Fibroblast of skin of right biceps (primary cell): ENCODE data around the gene LONP1.
A peak's percentile ranks its signal among the peaks of the same experiment; 100 is the strongest.
"Not testable (repeated sequence)": the region's sequence is repeated elsewhere in the genome, so short reads cannot be mapped to it uniquely, and the experiment has no call there.

Experiments used
- DNase-seq: peaks from one replicate; pipeline ENCODE4 v3.0.0-alpha.2; 2013

Gene LONP1, protein sequence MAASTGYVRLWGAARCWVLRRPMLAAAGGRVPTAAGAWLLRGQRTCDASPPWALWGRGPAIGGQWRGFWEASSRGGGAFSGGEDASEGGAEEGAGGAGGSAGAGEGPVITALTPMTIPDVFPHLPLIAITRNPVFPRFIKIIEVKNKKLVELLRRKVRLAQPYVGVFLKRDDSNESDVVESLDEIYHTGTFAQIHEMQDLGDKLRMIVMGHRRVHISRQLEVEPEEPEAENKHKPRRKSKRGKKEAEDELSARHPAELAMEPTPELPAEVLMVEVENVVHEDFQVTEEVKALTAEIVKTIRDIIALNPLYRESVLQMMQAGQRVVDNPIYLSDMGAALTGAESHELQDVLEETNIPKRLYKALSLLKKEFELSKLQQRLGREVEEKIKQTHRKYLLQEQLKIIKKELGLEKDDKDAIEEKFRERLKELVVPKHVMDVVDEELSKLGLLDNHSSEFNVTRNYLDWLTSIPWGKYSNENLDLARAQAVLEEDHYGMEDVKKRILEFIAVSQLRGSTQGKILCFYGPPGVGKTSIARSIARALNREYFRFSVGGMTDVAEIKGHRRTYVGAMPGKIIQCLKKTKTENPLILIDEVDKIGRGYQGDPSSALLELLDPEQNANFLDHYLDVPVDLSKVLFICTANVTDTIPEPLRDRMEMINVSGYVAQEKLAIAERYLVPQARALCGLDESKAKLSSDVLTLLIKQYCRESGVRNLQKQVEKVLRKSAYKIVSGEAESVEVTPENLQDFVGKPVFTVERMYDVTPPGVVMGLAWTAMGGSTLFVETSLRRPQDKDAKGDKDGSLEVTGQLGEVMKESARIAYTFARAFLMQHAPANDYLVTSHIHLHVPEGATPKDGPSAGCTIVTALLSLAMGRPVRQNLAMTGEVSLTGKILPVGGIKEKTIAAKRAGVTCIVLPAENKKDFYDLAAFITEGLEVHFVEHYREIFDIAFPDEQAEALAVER

DNA sequence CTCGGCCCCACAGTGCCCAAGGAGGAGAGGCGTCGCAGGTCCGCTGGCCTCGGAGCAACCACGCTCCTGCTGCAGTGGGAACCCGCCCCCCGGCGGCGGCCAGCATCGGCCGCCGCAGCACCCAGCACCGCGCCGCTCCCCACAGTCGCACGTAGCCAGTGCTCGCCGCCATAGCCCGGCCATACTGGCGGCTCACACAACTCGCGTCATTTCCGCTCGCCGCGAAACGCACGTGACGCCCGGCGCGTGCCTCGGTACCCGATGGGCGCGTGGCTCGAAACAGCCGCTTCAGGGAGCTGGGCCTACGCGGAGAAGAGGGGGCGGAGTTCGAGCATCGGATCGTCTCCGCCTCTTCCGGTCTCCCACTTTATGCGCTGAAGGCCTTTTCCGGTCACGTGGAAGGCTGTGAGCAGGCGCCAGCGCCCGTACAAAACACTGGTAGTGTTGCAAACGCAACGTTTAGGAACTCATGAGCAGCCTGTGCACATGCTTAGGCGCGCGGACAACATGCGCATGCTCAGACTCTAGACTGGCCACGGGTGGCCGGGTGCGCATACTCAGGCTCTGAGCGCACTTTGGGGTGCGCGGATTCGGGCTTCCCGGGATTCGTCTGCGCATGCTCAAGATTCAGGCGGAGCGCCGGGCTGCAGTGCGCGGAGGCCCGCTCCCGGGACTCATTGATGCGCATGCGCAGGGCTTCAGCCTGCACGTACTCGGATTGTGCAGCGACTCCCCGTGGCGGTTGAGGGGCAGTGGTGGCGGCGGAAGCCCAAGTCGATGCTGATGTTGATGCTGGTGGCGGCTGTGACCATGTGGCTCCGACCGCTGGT lies at the start of gene LONP1, which contains the start of gene CATSPERD:
Gene LONP1 (minus strand): TSS at position 186 of the 830 bp plus-strand sequence. CDS start 14 bp downstream, at position 172.
Gene CATSPERD (plus strand): TSS at position 677 of the 830 bp plus-strand sequence. CDS start 101 bp downstream, at position 778.
- peak; percentile 99 for DNase-seq

DNA sequence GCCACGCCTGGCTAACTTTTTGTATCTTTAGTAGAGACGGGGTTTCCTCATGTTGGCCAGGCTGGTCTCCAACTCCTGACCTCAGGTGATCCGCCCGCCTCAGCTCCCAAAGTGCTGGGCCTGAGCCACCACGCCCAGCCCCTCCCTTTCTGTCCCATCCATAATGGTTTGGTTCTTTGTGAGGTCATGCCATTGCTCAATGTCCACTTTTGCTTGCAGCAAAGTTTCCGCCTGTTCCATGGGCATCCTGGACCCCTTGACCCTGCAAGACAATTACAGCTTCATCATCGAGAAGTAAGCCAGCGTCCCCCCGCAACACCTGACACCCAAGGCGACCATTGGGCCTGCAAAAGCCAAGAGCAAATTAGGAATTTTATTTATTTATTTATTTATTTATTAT lies 48.0 kb upstream of the LONP1 start:
- no peak for DNase-seq

DNA sequence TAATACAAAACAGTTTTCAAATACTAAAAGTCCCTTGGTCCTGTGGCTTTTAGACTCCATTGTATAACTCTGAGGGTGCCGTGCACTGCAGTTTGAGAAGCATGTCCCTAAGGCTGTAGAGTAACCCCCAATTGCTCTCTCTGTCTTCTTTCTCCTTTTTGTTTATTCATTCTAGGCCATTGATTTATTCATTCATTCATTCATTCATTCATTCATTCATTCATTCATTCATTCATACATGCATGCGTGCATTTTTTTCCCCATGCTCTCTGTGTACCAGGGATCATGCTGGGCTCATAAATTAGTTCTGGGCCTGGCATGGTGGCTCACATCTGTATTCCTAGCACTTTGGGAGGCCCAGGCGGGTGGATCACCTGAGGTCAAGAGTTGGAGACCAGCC lies 45.3 kb upstream of the LONP1 start:
- no peak for DNase-seq

DNA sequence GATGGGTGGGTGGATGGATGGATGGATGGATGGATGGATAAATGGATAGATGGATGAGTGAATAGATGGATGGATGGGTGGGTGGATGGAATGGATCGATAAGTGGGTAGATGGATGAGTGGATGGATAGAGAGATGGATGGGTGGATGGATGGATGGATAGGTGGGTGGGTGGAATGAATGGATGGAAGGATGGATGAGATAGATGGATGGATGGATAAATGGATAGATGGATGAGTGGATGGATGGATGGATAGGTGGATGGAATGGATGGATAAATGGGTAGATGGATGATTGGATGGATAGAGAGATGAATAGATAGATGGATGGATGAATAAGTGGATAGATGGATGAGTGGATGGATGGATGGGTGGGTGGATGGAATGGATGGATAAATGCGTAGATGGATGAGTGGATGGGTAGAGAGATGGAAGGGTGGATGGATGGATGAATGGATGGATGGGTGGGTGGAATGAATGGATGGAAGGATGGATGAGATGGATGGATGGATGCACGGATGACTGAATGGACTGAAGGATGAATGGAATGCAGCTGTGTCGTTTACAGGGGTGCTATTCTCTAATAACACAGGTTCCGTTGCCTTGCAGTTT lies 42.8 kb upstream of the LONP1 start:
- no peak for DNase-seq

DNA sequence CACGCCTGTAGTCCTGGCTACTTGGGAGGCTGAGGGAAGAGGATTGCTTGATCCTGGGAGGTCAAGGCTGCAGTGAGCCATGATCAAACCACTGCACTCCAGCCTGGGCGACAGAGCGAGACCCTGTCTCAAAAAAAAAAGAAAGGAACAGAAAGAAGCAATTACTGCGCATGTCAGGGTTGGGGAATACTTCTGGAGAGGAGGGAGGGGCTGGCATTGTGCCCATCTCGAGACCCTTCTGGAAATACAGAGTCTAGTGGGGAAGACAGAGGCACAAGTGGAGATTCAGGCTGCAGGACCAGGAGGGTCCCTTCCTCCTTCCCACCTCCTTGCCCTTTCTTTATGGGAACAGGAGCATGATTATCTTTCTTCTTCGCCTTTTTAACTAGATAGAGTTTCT lies 33.8 kb upstream of the LONP1 start:
- DNase-seq = no peak

DNA sequence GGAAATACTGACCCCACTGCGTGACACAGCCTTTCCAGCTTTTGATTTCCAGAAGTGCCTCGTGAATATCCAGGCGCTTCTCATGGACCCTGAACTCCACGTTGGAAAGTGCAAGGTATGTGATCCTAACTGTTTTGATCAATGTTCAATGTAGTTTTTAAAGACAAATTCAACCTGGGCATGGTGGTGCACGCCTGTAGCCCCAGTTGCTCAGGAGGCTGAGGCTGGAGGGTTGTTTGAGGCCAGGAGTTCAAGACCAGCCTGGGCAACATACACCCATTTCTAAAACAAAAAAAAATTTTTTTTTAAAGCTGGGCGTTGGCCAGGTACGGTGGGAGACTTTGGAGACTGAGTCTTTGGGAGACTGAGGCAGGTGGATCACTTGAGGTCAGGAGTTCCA lies 31.8 kb upstream of the LONP1 start:
- no peak for DNase-seq

DNA sequence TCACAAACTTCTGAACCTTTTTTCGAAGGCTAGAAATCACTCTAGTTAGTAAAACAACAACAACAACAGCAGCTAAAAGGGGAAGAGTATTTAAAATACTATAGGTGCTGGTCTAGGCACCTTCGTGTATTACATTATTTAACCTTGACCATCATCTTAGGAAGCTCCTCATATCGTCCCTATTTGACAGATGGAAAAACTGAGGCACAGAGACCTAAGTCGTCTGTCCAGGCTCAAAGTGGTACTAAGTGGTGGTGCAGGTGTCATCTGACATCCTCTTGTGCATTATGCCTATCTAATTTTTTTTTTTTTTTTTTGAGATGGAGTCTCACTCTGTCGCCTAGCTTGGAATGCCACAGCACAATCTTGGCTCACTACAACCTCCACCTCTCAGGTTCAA lies 29.6 kb upstream of the LONP1 start:
- DNase-seq = no peak

DNA sequence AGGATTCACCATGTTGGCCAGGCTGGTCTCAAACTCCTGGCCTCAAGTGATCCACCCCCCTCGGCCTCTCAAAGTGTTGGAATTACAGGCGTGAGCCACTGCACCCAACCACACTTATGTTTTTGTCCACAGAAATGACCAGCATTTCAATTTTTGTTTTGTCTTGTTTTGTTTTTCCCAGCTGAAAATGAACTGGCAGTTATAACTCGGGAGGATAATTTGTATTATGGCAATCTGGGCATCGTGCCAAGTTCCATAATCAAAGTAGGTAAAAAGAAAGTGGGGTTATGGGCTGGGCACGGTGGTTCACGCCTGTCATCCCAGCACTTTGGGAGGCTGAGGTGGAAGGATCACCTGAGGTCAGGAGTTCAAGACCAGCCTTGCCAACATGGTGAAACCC lies 29.0 kb upstream of the LONP1 start:
- not testable (repeated sequence) for DNase-seq

DNA sequence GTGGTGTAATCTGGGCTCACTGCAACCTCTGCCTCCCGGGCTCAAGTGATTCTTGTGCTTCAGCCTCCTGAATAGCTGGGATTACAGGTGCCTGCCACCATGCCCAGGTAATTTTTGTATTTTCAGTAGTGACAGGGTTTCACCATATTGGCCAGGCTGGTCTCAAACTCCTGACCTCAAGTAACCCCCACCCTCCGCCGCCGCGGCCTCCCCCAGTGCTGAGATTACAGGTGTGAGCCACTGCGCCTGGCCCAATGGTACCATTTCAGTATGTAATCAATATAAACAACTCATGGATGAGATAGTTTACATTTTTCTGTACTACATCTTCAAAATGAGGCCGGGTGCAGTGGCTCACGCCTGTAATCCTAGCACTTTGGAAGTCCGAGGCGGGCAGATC lies 25.1 kb upstream of the LONP1 start:
- DNase-seq = not testable (repeated sequence)

DNA sequence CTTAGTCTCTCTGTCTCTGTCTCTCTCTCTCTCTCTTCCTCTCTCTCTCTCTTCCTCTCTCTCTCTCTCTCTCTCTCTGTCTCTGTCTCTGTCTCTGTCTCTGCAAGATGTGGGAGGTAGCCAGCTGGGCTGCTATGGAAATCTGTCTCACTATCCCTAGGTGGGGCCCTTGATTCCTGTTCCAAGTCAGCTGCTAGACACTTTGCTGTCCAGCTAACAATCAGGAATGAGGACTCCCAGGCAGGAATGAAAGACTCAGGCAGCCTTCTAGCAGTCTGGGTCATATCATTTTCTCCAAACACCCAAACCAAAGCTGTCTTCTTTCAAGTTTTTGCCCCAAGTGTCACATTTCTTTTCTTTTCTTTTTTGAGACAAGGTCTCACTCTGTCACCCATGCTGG lies 23.7 kb upstream of the LONP1 start:
- no peak for DNase-seq

DNA sequence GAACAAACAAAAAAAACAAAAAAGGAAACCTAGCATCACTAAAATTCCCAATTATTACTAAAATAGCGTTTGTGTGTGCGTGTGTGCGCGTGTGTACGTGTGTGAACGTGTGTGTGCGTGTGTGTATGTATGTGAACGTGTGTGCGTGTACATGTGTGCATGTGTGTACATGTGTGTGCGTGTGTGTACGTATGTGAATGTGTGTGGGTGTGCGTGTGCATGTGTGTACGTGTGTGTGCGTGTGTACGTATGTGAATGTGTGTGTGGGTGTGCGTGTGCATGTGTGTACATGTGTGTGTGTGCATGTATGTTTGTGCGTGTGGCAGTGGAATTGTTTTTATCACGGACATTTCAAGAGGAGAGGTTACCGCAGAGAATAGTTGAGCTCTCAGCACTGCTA lies 22.1 kb upstream of the LONP1 start:
- no peak for DNase-seq

DNA sequence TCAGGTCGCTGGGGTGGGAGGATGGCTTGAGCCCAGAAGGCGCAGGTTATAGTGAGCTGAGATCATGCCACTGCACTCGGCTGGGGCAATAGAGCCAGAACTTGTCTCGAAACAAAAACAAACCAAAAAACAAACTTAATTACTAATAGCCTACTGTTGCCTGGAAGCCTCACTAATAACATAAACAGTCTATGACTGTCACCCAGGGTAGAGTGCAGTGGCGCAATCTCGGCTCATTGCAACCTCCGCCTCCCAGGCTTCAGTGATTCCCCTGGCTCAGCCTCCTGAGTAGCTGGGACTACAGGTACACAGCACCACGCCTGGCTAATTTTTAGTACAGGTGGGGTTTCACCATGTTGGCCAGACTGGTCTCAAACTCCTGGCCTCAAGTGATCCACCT lies 18.5 kb upstream of the LONP1 start:
- DNase-seq = no peak

DNA sequence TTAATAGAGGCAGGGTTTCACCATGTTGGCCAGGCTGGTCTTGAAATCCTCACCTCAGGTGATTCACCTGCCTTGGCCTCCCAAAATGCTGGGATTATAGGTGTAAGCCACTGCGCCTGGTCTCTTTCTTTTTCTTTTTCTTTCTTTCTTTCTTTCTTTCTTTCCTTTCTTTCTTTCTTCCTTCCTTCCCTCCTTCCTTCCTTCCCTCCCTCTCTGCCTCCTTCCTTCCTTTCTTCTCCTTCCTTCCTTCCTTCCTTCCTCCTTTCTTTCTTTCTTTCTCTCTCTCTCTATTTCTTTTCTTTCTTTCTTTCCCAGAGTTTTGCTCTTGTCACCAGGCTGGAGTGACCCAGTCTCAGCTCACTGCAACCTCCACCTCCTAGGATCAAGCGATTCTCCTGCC lies 13.2 kb upstream of the LONP1 start:
- DNase-seq = not testable (repeated sequence)

DNA sequence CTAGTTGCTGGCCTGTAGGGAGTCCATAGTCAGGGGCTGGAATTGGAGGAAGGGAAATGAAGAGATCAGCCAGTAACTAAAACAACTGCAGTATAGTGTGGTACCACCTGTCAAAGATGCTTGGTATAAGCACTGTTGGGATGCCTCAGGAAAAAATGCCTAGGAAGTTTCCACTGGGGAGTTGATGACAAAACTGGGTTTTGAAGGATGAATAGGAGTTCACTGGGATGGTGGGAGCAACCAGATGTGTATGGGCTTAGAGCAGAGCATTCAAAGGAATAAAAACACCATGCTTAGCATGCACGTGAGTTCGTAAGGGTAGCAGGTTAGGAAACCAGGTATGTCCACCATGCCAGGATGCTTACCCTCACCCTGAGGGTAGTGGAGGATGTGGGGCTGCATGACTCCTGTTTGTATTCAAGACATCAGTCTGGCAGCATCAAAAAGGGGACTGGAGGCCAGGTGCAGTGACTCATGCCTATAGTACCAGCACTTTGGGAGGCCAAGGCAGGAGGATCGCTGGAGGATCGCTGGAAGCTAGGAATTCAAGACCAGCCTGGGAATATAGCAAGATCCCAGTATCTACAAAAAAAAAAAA lies 7.6 kb upstream of the LONP1 start:
- DNase-seq = no peak

DNA sequence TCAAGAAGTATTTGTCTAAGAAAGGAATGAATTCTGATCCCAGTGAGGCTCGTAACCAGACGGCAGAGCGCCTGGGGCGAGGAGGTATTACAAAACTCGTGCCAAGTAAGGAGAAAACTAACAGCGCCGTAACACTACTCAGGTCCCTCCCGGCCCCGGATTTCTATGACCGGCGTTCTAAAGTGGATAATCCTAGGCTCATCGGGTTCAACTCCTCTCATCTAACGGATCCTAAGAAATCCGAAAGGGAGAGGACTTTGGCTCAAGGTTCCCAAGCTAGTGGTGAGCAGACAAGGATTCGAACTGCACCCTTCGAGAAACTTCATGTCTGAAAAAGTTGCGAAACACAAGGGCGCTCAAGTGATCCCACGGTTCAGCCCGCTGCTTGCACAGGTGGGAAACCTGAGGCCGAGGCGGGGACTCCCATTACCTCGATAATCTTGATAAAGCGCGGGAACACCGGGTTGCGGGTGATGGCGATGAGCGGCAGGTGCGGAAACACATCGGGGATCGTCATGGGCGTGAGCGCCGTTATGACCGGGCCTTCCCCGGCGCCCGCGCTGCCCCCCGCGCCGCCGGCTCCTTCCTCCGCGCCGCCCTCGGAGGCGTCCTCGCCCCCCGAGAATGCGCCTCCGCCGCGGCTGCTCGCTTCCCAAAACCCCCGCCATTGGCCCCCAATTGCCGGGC lies 529 bp downstream of the LONP1 start:
- DNase-seq = no peak

DNA sequence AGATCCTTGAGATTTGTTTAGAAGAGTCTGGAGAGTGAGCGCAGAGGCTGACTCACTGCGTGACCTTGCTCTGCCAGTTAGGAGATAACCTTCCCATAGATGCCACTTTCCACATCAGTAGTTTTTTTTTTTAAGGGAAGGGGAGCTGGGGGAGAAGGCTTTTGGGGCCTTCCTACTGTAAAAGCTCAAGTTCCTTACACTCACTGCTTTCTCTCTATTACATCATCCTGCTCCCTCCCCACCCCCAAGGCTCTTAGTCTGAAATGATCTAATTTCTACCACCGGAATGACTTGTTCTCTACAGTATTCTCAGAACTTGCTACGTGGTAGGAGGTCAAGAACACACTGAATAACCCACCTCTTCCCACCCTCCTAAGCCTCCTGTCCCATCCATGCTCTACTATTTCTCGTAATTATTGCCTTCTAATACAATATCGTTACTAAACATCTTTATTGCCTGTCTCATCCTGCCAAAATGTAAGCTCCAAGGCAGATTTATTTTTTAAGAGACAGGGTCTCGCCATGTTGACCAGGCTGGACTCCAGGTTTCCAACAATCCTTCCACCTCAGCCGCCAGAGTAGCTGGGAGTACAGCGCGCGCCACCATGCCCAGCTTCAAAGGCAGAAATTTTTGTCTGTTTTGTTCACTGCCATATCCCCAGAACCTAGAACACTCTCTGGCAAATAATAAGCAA lies 1.2 kb downstream of the LONP1 start:
- DNase-seq = peak; percentile 94

DNA sequence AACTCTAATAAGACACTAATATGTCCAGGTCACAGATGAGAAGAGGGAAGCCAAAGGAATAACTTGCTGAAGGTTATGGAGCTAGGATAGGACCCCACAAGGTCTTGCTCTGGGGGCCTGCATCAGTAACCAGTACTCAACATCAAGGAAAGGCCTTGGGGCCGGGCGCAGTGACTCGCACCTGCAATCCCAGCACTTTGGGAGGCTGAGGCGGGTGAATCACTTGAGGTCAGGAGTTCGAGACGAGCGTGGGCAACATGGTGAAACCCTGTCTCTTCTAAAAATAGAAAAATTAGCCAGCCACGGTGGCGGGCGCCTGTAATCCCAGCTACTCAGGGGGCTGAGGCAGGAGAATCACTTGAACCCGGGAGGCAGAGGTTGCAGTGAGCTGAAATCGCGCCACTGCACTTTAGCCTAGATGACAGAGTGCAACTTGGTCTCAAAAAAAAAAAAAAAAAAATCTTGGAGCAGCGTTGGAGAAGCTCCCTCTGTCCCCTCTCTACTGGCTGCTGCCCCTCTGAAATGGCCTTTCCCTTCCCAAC lies 1.8 kb downstream of the LONP1 start:
- peak; percentile 80 for DNase-seq

DNA sequence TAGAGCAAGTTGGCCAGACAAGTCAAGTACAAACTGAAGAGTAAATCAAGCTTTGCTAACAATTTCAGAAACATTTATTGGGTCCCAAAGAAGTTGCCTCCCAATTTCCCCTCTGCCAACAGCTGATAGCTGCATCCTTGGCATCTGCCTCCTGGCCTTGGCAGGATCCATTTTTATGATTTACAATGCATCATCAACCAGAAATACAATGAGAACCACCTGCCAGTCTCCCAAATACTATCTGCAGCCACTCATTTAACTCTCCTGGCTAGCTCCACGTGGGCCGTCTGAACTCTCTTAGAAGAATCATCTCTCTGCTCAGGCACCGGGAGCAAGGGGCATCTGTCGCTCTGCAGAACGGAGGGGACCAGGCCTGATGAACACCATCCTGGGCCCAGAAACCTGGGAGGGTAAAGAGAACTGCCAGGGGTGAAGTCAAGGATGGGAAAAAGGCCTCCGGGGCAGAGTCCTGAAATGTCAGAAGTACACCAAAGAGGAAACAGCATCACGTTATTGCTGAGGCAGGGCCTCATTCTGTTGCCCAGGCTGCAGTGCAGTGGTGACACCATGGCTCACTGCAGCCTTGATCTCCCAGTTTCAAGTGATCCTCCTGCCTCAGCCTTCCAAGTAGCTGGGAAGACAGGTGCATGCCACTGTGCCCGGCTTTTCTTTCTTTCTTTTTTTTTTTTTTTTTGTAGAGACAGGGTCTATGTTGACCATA lies 2.6 kb downstream of the LONP1 start:
- DNase-seq = no peak

DNA sequence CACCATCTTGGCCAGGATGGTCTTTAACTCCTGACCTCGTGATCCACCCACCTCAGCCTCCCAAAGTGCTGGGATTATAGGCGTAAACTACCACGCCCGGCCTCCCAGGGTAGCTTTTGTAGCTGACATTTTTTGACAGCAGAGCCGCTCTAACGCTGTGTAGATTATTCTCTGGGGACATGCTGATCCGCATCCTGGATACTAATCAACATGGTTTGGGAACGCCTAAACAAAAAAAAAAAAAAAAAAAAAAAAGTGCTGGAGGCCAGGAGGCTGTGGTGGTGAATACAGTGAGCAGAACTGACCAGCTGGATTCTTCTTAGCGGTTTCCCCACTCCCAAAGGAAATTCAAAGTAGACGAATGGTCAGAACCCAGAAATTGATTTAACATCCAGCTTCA lies 5.1 kb downstream of the LONP1 start:
- no peak for DNase-seq

DNA sequence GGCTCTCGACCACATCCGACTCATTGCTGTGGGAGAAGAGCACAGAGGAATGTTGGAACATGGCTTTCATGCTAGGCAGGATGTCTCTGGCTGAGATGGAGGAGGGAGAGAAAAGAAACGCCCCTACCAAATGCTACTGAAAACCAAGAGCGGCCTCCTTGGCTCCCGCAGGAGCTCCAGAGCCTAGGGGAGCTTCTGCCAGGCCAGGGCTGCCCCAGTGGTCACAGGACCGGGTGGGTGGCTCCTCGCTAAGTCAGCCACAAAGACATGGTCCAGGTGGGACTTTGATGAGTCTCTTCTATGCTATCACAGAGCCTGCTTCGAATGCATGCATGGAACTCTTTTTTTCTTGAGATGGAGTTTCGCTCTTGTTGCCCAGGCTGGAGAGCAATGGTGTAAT lies 6.7 kb downstream of the LONP1 start:
- no peak for DNase-seq
